NCI-H1436 treated with DMSO at 0.1 percent for 48 hours (cell line): Measurements from ENCODE around the gene SULF2.

ENCODE experiments used
- DNase-seq: peaks from one replicate; lab custom pipeline; 2025; lab: John Stamatoyannopoulos, UW

SULF2 gene

DNA sequence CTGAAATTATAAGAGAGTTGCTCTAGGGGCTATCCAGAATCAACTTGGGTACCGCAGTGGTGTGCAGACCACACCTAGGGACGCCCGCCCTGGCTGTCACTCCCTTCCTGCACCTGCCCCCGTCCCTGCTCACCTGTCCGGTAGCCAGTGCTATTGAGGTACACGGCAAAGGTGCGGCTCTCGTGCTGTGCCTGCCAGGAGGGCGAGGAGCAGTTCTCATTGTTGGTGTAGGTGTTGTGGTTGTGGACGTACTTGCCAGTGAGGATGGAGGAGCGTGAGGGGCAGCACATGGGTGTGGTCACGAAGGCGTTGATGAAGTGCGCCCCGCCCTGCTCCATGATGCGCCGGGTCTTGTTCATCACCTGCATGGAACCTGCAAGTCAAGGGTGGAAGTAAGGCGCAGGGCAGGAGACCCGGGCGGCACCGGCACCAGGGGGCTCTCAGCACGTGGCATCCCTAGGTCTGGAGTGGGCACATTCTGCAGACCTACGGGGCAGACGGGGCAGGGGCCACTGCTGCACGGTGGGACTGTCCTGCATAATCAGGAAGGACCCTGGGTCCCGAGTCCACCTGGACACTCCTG is 48.6 kb downstream of the SULF2 start:
- no peak for DNase-seq

DNA sequence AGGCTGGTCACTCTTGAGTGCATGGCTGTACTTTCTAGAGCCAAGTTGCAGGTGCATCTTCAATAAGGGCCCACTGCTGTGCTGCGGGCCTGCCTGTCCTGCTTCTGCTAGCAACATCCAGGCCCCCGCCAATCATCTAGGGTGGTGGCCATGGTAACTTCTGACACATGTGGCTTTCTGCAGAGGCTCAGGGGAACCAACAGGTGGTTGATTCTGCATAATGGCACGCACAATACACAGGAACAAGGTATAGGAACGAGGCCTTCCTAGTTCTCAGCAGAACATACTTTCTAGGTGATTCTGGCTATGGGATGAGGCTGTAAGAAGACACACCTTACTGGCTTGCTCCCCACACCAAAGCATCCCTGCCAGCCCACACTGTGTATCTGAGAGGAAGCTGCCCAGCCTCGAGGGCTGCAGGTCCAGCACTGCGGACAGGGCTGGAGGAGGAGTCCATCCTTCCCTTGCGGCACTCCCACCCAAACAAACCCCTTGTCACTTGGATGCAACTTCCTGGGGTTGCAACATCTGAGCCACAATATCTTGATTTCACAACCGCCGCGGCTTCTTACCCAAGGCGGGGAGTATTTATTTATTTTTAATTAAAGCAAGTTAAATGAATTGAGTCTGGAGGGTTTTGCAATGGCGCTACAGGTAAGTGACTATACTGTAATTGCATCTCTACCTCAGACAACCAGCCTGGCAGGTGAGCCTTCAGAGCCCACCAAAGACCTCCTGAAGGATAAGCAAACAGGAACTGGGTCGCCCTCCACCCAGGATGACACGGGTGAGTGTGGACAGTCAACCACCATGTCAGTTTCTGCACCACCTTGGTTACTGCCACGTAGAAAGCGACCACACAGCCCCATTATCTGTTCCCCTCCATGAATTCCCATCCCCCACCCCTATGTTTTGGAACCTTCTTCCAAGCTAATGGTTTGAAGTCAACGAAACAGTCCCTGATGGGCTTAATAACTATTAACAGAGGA is 49.6 kb downstream of the SULF2 start:
- DNase-seq: no peak

DNA sequence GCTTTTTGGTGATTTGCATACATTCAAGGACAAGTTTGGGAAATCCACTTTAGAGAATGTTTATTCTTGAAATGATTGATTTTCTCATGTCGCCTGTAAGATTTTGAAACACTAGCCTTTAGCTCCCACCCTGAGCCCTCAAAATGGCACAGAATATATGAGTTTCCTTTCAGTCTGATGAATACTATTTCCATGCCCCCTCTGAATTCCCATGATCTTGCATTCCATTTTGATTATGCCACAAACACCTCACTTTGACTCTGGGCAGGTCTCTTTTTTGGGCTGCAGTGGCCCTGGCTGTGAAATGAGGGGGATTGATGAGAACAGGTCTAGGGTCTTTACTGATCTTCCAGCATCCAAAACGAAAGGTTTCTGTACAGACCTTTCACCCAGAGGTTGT is 50.4 kb downstream of the SULF2 start:
- DNase-seq: no peak

- no peak for DNase-seq
These were observed 51.4 kb downstream of the SULF2 start for GRCh38 chr20:47733892-47734291.

DNA sequence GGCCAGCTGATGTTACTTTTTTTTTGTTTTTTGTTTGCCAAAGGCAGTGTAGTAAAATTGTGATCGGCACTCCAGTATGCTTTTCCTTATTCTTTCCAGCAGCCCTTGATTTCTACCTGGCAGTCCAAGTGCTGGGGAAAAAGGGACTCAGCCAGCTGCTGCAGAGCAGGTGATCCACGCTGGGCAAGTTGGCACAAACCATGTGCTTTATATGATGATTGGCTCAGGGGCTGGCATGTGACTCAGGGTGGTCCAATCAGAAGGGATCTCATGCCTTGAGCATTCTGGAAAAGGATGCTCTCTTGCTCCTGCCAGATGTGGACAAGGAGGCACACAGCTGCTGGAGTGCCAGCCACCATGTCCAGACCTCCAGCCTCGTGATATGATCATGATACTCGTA is 54.5 kb downstream of the SULF2 start:
- DNase-seq: no peak

DNA sequence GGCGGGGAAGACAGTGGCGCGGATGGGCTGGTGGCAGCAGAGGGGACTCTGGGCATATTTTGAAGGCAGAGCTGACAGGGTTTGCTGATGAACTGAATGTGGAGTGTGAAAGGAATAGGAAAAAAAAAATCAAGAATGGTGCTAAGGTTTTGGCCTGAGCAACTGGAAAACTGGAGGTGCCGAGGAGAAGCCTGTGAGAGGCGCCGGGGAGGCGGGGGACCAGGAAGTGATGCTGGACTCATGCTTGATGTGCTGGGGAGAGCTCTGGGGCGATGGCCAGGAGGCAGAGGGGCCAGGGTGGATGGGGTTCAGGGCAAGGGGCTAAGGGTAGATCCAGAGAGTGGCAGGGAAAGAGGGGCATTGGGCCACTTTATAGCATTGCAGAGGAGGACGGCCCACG is 55.8 kb downstream of the SULF2 start:
- DNase-seq: no peak

DNA sequence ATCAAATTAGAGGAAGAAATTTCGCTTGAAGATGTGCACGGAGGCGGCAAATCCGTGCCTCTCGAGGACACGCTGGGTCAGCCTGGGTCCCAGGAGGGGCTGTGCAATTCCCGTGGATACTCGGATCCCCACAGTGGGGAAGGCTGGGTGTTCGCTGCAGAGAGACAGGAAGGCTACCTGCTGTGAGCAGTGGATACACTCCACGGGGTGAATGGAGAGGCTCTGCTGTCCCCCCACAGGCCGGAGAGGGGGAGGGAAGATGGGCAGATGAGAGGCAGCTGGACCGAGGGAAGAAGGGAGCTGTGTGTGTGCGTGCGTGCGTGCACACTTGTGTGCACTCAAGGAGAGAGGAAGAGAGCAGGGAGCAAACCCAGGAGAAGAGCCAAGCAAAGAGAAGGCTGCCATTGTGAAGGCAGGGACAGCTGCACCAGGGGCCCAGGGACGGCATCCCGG is 57.3 kb downstream of the SULF2 start:
- no peak for DNase-seq

GRCh38 chr20:47727170-47727880 is 58.0 kb downstream of the SULF2 start:
- no peak for DNase-seq

- no peak for DNase-seq
These were observed 58.6 kb downstream of the SULF2 start for GRCh38 chr20:47726632-47727031.

GRCh38 chr20:47725248-47725973 is 59.9 kb downstream of the SULF2 start:
- no peak for DNase-seq

GRCh38 chr20:47724910-47725247 is 60.4 kb downstream of the SULF2 start:
- no peak for DNase-seq

- DNase-seq: no peak
These were observed 60.9 kb downstream of the SULF2 start for GRCh38 chr20:47724396-47724795.

DNA sequence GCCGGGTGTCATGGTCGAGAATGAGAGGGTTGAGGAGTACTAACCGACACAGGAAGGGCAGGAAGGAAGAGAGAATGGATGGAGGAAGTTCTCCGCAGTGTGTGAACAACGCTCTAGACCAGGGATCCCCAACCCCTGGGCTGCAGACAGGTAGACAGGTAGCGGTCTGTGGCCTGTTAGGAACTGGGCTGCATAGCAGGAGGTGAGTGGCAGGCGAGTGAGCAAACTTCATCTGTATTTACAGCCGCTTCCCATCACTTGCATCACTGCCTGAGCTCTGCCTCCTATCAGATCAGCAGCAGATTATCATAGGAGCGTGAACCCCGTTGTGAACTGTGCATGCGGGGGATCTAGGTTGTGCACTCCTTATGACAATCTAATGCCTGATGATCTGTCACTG is 62.0 kb downstream of the SULF2 start:
- DNase-seq: no peak

DNA sequence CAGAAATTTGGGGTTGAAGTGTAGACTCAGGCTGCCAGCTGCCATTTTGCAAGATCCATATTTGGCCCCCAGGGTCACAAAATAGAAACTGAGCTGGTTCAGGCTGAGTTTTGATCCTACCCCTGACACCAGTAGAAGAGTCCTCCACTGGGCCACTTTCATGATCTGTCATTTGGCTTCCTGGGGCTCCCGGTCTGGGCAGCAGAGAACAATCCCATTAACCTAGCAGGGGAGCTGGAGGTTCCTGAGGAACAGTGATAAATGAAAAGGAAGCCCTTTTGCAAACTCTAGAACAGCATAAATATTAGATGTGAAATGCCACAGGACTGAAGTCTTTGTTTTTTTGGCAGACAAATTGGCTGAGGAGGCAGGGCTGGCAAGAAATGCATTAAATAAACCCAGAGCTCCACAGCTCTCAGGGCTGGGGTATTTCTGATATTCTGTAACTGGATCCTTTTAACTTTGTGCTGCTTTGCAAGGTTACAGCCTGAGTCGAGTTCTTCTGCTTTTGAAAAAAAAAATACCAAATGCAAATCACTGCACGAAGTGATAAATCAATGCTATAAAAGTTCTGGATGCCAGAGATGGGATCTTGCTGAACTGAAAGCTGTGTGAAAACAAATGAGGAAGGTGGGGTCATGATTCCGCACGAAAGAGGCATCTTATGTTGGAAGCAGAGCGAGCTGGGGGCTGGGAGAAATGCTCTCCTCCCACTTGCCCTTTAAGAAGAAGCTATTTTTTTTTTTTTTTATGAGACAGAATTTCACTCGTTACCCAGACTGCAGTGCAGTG is 64.4 kb downstream of the SULF2 start:
- no peak for DNase-seq

GRCh38 chr20:47719625-47720024 is 65.7 kb downstream of the SULF2 start:
- DNase-seq: no peak

GRCh38 chr20:47719211-47719610 is 66.1 kb downstream of the SULF2 start:
- no peak for DNase-seq

- no peak for DNase-seq
These were observed 66.9 kb downstream of the SULF2 start for GRCh38 chr20:47718398-47718797.

DNA sequence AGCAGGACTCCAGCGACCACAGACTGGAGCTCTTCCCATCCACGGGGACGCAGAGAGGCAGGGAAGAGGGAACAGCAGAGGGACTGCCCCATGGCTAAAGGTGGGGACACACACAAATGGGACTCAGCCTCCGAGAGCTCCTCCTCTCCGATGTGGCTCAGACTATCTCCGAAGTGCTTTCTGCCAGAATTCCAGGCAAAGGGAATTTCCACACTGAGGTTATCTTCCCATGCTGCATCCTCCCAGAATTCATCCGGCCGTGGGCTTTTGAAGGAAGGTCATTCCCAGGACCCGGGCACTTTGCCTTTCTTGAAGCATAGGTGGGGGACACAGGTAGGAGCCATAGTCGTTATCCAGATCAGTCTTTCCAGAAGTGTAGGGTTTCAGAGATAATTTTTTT is 67.9 kb downstream of the SULF2 start:
- no peak for DNase-seq

- DNase-seq: no peak
These were observed 71.3 kb downstream of the SULF2 start for GRCh38 chr20:47713878-47714450.

- DNase-seq: no peak
These were observed 72.1 kb downstream of the SULF2 start for GRCh38 chr20:47713163-47713562.
